Right renal cortex interstitium (tissue), 3 donors: ENCODE results near the gene ZDHHC4. TPM values are rescaled to one million over a fixed set of nuclear protein-coding genes. Genes with fewer than 3 reads are reported as not detected.
"Not testable (repeated sequence)": the region's sequence is repeated elsewhere in the genome, so short reads cannot be mapped to it uniquely, and the experiment has no call there.

Source experiments
- DNase-seq, 3 donors: peaks; one replicate each; pipeline ENCODE4 v3.0.0-alpha.2; 2013; ENCODE audit warnings: low read depth in 3 of 3, low spot score in 2 of 3
- polyA plus RNA-seq, 3 donors: library from polyadenylated mRNA; unstranded; fragments of 120-200 nt; gene quantifications; one replicate each; pipeline ENCODE4 v1.2.1, GENCODE V29; 2013; ENCODE audit not compliant: insufficient read length in 3 of 3

Gene ZDHHC4
- polyA plus RNA-seq, 3 donors = 77.4 to 90.8 (median 80.5) TPM

DNA sequence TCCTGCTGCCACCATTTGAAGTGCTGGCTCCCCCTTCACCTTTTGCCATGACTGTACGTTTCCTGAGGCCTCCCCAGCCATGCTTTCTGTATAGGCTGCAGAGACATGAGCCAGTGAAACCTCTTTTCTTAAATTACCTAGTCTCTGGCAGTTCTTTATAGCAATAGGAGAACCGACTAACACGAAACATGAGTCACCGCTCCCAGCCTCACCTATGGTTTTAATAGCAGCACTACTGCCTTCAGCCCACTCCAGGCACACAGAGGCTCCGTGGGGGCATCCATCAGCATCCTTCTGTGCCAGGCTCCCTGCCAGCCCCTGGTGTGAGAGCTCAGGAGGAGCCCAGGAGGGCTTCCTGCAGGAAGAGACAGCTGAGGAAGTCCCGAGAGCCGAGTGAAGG lies 54.4 kb downstream of the ZDHHC4 start:
- DNase-seq = no peak

DNA sequence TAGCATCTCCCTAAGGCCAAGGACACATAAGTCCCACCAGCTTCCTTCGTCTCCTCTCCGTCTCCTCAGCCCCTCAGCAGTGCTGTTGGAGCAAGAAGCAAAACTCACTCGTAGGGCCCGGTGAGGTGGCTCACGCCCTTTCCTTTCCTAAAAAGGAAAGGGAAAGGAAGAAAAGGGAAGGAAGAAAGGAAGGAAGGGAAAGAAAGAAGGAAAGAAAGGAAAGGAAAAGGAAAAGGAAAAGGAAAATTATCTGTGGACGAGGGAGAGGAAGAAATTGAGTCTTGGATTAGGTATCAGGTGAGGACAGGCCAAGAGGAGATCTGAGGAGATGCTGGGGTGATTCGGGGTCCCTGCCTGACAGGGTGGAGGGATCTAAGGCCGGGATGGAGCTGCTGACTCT lies 56.8 kb downstream of the ZDHHC4 start:
- DNase-seq = no peak

DNA sequence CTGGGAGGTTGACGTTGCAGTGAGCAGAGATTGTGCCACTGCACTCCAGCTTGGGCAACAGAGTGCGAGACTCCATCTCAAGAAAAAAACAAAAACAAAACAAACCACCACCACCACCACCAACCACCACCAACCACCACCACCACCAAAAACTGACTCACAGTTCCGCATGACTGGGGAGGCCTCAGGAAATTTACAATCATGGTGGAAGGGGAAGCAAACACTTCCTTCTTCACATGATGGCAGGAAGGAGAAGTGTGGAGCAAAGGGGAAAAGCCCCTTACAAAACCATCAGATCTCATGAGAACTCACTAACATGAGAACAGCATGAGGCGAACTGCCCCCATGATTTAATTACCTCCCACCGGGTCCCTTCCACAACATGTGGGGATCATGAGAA lies 57.7 kb downstream of the ZDHHC4 start:
- DNase-seq = not testable (repeated sequence)

DNA sequence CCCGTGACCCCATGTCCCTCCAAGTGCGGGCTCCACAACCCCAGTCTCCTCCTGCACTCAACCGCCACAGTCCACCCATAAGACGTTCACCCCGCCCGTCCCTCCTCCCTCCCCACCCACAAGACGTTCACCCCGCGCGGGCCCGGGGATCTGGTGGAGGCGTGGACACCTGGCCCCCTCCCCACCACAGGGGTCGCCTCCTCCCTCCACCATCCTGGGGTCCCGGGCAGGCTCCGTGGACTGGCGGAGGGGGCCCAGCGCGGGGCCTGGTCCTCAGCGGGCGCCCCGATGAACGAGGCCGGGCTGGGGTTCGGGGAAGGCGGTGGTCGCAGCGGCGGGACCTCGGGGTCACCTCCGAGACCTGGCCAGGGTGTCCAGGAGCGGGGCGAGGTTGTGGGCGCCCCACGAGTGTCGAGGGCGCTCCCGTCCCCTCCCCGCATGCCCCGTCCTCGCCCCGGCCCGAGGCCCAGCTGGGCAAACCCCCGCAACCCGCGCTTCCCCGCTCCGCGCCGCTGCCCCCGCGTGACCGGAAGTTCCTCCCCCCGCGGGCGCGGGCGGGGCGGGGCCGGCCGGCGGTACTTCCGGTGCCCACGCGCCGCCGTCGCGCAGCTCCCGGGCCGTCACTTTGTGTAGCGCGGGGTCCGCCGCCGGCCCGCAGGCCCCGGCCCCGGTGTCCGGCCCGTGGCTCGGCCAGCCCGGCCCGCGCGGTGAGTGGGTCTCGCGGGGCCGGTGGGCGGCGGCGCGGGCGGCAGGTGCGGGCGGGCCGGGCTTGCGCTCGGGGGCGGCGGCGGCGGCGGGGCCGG lies 59.7 kb downstream of the ZDHHC4 start, which contains the start of gene ZNF316:
Gene ZNF316, plus strand, starts transcription at position 578 of the 803 bp plus-strand sequence. CDS start 5,092 bp downstream, outside the sequence.
- no peak for DNase-seq

DNA sequence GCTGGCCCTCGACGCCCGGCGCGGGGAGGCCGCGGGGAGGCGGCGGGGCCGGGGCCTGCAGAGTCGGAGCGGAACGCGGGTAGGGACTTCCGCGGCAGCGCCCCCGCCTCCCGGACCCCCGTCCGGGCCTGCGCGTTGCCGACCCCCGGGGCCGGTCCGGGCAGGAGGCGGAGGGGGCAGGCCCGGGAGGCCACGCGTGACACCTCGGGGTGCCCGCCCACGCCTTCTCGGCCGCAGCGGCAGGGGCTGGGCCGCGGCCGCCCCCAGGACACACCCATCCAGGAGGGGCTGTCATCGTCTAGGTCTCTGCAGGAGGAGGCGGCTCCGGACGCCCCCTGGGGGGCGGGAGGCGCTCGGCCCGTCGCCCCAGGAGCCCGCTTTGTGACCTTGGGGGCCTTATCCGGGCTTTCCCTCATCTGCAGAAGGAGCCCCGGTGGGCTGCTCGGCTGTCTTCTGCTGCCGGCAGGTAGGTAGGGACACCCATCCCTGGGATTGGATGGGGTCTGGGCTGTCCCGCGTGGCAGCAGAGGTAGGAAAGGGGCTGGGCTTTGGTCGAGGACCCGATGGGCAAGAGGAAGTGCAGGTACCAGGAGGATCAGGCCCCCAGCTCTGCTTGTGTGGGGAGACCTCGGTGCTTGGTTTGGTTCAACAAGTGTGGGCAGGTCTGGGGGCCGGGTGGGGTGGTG lies 60.4 kb downstream of the ZDHHC4 start:
- no peak for DNase-seq

Other genes with a start within 250 kb of the ZDHHC4 start
- 10 to 100 TPM; 21.9 to 23.6 (median 22.7) TPM for gene FAM220A, start 228.5 kb upstream of the ZDHHC4 start, polyA plus RNA-seq
- gene RAC1, start 202.9 kb upstream of the ZDHHC4 start, polyA plus RNA-seq = 100 to 1,000 TPM; 277 to 295 (median 283) TPM
- 10 to 100 TPM; 12.4 to 16.4 (median 14.7) TPM for gene DAGLB, start 129.5 kb upstream of the ZDHHC4 start, polyA plus RNA-seq
- gene KDELR2, start 93.3 kb upstream of the ZDHHC4 start, polyA plus RNA-seq = 100 to 1,000 TPM; 190 to 198 (median 195) TPM
- under 1 TPM; 0.40 to 0.61 (median 0.57) TPM for gene GRID2IP, start 26.0 kb upstream of the ZDHHC4 start, polyA plus RNA-seq
- gene INTS15, start 12.6 kb downstream of the ZDHHC4 start, polyA plus RNA-seq = 10 to 100 TPM; 29.8 to 32.8 (median 31.1) TPM
- gene ZNF853, start 38.2 kb downstream of the ZDHHC4 start, polyA plus RNA-seq = 10 to 100 TPM; 15.0 to 16.8 (median 16.3) TPM
- gene ZNF316, start 59.9 kb downstream of the ZDHHC4 start, polyA plus RNA-seq = 10 to 100 TPM; 37.0 to 39.1 (median 37.9) TPM
- gene ZNF12, start 129.5 kb downstream of the ZDHHC4 start, polyA plus RNA-seq = 10 to 100 TPM; 40.6 to 45.5 (median 42.0) TPM
- 1 to 10 TPM in 1 of 3 donors, under 1 TPM in 2; 0.50 to 1.1 (median 0.96) TPM for gene RSPH10B2, start 176.6 kb downstream of the ZDHHC4 start, polyA plus RNA-seq
- gene CCZ1B, start 248.8 kb downstream of the ZDHHC4 start, polyA plus RNA-seq = 10 to 100 TPM; 61.4 to 63.9 (median 63.3) TPM